PC-3 (cell line): ENCODE measurements around the gene ABCC11. TPM values are rescaled to one million over a fixed set of nuclear protein-coding genes. Genes with fewer than 3 reads are reported as not detected.
A peak's percentile ranks its signal among the peaks of the same experiment; 100 is the strongest.

Source experiments
- ATAC-seq: fragments of 200-7000 bp; cut with Tn5 transposase; 2 replicates; pipeline ENCODE4 v1.9.1; 2020; ENCODE audit warnings: mild to moderate bottlenecking, moderate library complexity
- BruUV-seq: library from RNA; stranded (reverse); fragments of 400-500 nt; replicated peaks from 2 replicates; lab custom pipeline; 2021; lab: Mats Ljungman, UMichigan
- CTCF ChIA-PET: fragments of 300-600 bp; sonication (Branson Sonifier 250); formaldehyde crosslinking; loops from one replicate; lab custom pipeline; 2022; ENCODE audit warnings: antibody characterized with exemption; lab: Charles Lee
- POLR2A ChIA-PET: fragments of 300-600 bp; sonication (Branson Sonifier 250); formaldehyde crosslinking; loops from one replicate; lab custom pipeline; 2022; ENCODE audit warnings: antibody characterized with exemption; ENCODE audit not compliant: unreplicated experiment; lab: Charles Lee
- DNase-seq: peaks from one replicate; pipeline ENCODE4 v3.0.0-alpha.2; 2015
- H2AFZ ChIP-seq: fragments of 300-600 bp; sonication (generic); 2 replicates; pipeline ENCODE4 v1.6.0; 2016; ENCODE audit warnings: antibody characterized with exemption, low read length
- H3F3A ChIP-seq: fragments of 300-600 bp; sonication (generic); one replicate; pipeline ENCODE4 v1.6.0; 2017; ENCODE audit warnings: antibody characterized with exemption, low read length, control low read depth, mild to moderate bottlenecking; ENCODE audit not compliant: unreplicated experiment
- H3K27ac ChIP-seq: fragments of 300-600 bp; sonication (generic); 2 replicates; pipeline ENCODE4 v1.5.1; 2016; ENCODE audit warnings: mild to moderate bottlenecking, low read length
- H3K27me3 ChIP-seq: fragments of 300-600 bp; sonication (generic); 2 replicates; pipeline ENCODE4 v1.6.1; 2016; ENCODE audit warnings: low read length, mixed read lengths
- H3K36me3 ChIP-seq: fragments of 300-600 bp; sonication (generic); 2 replicates; pipeline ENCODE4 v1.6.1; 2016; ENCODE audit warnings: low read depth, mixed run types, low read length, mixed read lengths
- H3K4me1 ChIP-seq: fragments of 300-600 bp; sonication (generic); 2 replicates; pipeline ENCODE4 v1.5.1; 2016; ENCODE audit warnings: low read length; ENCODE audit not compliant: insufficient read depth
- H3K4me2 ChIP-seq: fragments of 300-600 bp; sonication (generic); 2 replicates; pipeline ENCODE4 v1.6.0; 2016; ENCODE audit warnings: low read length
- H3K4me3 ChIP-seq: fragments of 300-600 bp; sonication (generic); 2 replicates; pipeline ENCODE4 v1.5.1; 2016; ENCODE audit warnings: mild to moderate bottlenecking, low read length, mixed read lengths
- H3K79me2 ChIP-seq: fragments of 300-600 bp; sonication (generic); 2 replicates; pipeline ENCODE4 v1.6.1; 2017; ENCODE audit warnings: low read length, mixed read lengths
- H3K9ac ChIP-seq: fragments of 300-600 bp; sonication (generic); 2 replicates; pipeline ENCODE4 v1.6.0; 2016; ENCODE audit warnings: mild to moderate bottlenecking, low read length
- H3K9me2 ChIP-seq: fragments of 300-600 bp; sonication (generic); replicated peaks from 2 replicates; pipeline ENCODE4 v1.6.1; 2016; ENCODE audit warnings: mixed run types, low read length, mixed read lengths
- H3K9me3 ChIP-seq: fragments of 300-600 bp; sonication (generic); 2 replicates; pipeline ENCODE4 v1.6.1; 2016; ENCODE audit warnings: low read length, mixed read lengths
- H4K20me1 ChIP-seq: fragments of 300-600 bp; sonication (generic); 2 replicates; pipeline ENCODE4 v1.6.1; 2016; ENCODE audit warnings: low read length, mixed read lengths
- CTCF ChIP-seq: fragments of 300-600 bp; sonication (generic); conservative IDR thresholded peaks from 2 replicates; pipeline ENCODE4 v1.5.1; 2017; ENCODE audit warnings: antibody characterized with exemption, low read depth, mild to moderate bottlenecking, low read length
- EZH2 ChIP-seq: fragments of 300-600 bp; sonication (generic); IDR thresholded peaks from one replicate; pipeline ENCODE4 v1.6.1; 2017; ENCODE audit warnings: antibody characterized with exemption, mild to moderate bottlenecking, low read length; ENCODE audit not compliant: unreplicated experiment
- EZH2phosphoT487 ChIP-seq: fragments of 300-600 bp; sonication (generic); IDR thresholded peaks from 2 replicates; pipeline ENCODE4 v1.6.1; 2018; ENCODE audit warnings: mild to moderate bottlenecking, antibody characterized with exemption, low read length, borderline replicate concordance
- intact Hi-C: fragments of 100-400 bp; cut with micrococcal nuclease; formaldehyde crosslinking; loops from 2 replicates; pipeline ENCODE4 v1.9.0; 2023
- total RNA-seq: library from RNA; depleted of rRNA; stranded (reverse); fragments of >200 nt; gene quantifications from 2 replicates; pipeline ENCODE4 v1.2.3, GENCODE V29; 2014

ABCC11 gene
- total RNA-seq, 1 experiment from 2014 or later = 0.26 TPM

GRCh38 chr16:48231727-48232492 is 15.4 kb downstream of the ABCC11 start:
- intact Hi-C loops = loop anchor here (5.0 kb wide), 1 partner anchor 85 kb away; no protein-coding TSS in a partner anchor

GRCh38 chr16:48225456-48225855 is 21.9 kb downstream of the ABCC11 start:
- Histone ChIP-seq H3K36me3 (no peaks in the 10 kb centered on the region), H3K9ac (no peak overlapping the region), H4K20me1 (no peaks in the 10 kb centered on the region), H3K79me2 (no peaks in the 10 kb centered on the region), H2AFZ (no peak overlapping the region), H3F3A (no peaks in the 10 kb centered on the region), H3K27me3 (no peaks in the 10 kb centered on the region), H3K4me3 (no peak overlapping the region), H3K9me3 (no peaks in the 10 kb centered on the region), H3K4me1 (no peaks in the 10 kb centered on the region), H3K27ac (no peak overlapping the region), H3K9me2 (no peaks in the 10 kb centered on the region), H3K4me2 (no peak overlapping the region)
- no peak for ATAC-seq
- POLR2A ChIA-PET = no interaction called here
- intact Hi-C loops = no loop called here
- CTCF ChIA-PET = no interaction called here
- no peak for DNase-seq
- no peak for TF ChIP-seq CTCF
- TF ChIP-seq EZH2phosphoT487 = no peak
- no TSS peak for BruUV-seq

More at GRCh38 chr16:48231727-48232492, 15.4 kb downstream of the ABCC11 start:
- H3K79me2 ChIP-seq = no peaks in the 10 kb centered on the region
- H3F3A ChIP-seq = no peaks in the 10 kb centered on the region
- H3K9me2 ChIP-seq = no peaks in the 10 kb centered on the region
- no peaks in the 10 kb centered on the region for H3K9me3 ChIP-seq
- TF ChIP-seq EZH2phosphoT487 (no peak), CTCF (peak; percentile 52), EZH2 (no peak)
- H3K4me3 ChIP-seq = peak overlapping the region; percentile 19; the same call in 1 of the 2 replicates
- ATAC-seq (peak; percentile 72), DNase-seq (peak; percentile 20)
- CTCF ChIA-PET = no interaction called here
- peak overlapping the region; percentile 53 for H3K27ac ChIP-seq
- no peaks in the 10 kb centered on the region for H3K27me3 ChIP-seq
- H3K4me2 ChIP-seq = peak overlapping the region; percentile 74
- H4K20me1 ChIP-seq = no peaks in the 10 kb centered on the region
- H3K4me1 ChIP-seq = peaks cover 7% of the 10 kb centered on the region; the same call in 1 of the 2 replicates
- peak overlapping the region; percentile 64 for H2AFZ ChIP-seq
- H3K9ac ChIP-seq = no peak overlapping the region
- H3K36me3 ChIP-seq = no peaks in the 10 kb centered on the region
- POLR2A ChIA-PET = no interaction called here
- no TSS peak for BruUV-seq

- Histone ChIP-seq H3K36me3 (no peaks in the 10 kb centered on the region), H3K9me3 (no peaks in the 10 kb centered on the region), H3K9ac (no peak overlapping the region), H3K4me3 (no peak overlapping the region), H3F3A (no peaks in the 10 kb centered on the region), H3K79me2 (no peaks in the 10 kb centered on the region), H4K20me1 (no peaks in the 10 kb centered on the region), H3K27ac (no peak overlapping the region), H3K4me2 (no peak overlapping the region), H2AFZ (no peak overlapping the region), H3K27me3 (no peaks in the 10 kb centered on the region), H3K4me1 (no peaks in the 10 kb centered on the region), H3K9me2 (no peaks in the 10 kb centered on the region)
- intact Hi-C loops = no loop called here
- POLR2A ChIA-PET = no interaction called here
- CTCF ChIA-PET = no interaction called here
- no peak for ATAC-seq
- TF ChIP-seq CTCF = no peak
- BruUV-seq = no TSS peak
- no peak for DNase-seq
Measured at GRCh38 chr16:48223490-48223889, 23.8 kb downstream of the ABCC11 start.
